Pancreas (tissue), 10 donors: ENCODE results near the gene MBTPS1. TPM values are rescaled to one million over a fixed set of nuclear protein-coding genes. Genes with fewer than 3 reads are reported as not detected.
A peak's percentile ranks its signal among the peaks of the same experiment; 100 is the strongest.

ENCODE experiments used
- ATAC-seq, 4 donors: fragments of 200-7000 bp; cut with Tn5 transposase; one replicate each; pipeline versions ENCODE4 v1.8.0 to v1.9.1; 2020; ENCODE audit warnings: mild to moderate bottlenecking in 4 of 4, moderate library complexity in 4 of 4
- DNase-seq, 6 donors: peaks; one replicate each; pipeline ENCODE4 v3.0.0-alpha.2; 2020
- FAIRE-seq: peaks from 2 replicates; lab custom pipeline; 2012; peaks lifted over from hg19 to GRCh38; lab: Jason Lieb, UNC
- H3K27ac ChIP-seq, 4 donors: fragments of 200-600 bp; sonication (generic); 1 replicate in 3 of 4; 2 replicates in 1 of 4; pipeline versions ENCODE4 v1.5.0 to v1.8.0; 2020
- H3K27me3 ChIP-seq, 4 donors: fragments of 200-600 bp; one replicate each; pipeline ENCODE4 v1.8.0; 2021
- H3K36me3 ChIP-seq, 3 donors: fragments of 200-600 bp; sonication (generic) in 1 of 3; one replicate each; pipeline versions ENCODE4 v1.5.0 to v1.8.0; 2020 to 2021
- H3K4me1 ChIP-seq, 3 donors: fragments of 200-600 bp; one replicate each; pipeline ENCODE4 v1.8.0; 2021
- H3K4me3 ChIP-seq, 4 donors: fragments of 200-600 bp; sonication (generic) in 2 of 4; one replicate each; pipeline versions ENCODE4 v1.5.0 to v1.8.0; 2020 to 2021
- H3K9me3 ChIP-seq, 4 donors: fragments of 200-600 bp; one replicate each; pipeline ENCODE4 v1.8.0; 2021
- CTCF ChIP-seq, 4 donors: fragments of 200-600 bp; sonication (generic) in 3 of 4; IDR thresholded peaks; one replicate each; pipeline versions ENCODE4 v1.5.0 to v1.8.0; 2021; ENCODE audit warnings: antibody characterized with exemption in 4 of 4
- WGBS, 2 donors: extraction: QIAGEN DNeasy Blood & Tissue Kit; methylation state at CpG; one replicate each; pipeline ENCODE4 v1.1.7; 2013; 5-methylcytosine and 5-hydroxymethylcytosine counted together
- intact Hi-C, 3 donors: fragments of 100-400 bp; cut with DNase I; formaldehyde crosslinking; loops; one replicate each; pipeline versions ENCODE4 v1.11.1 to v1.14.2; 2022
- polyA plus RNA-seq, 2 donors: library from polyadenylated mRNA; stranded (reverse); fragments of 200-250 nt; gene quantifications; one replicate each; pipeline ENCODE4 v1.2.3, GENCODE V29; 2013
- total RNA-seq, 6 donors: library from RNA; stranded (reverse); fragmentation: NEBNext Ultra II Directional in 4 of 6; extraction: Animal tissue kit (Norgen Biotek cat#: 25700) in 4 of 6; gene quantifications; one replicate each; pipeline versions ENCODE4 v1.2.1 to v1.2.4, GENCODE V29; 2021 to 2023
- donor health status: healthy with polysubstance abuse.
- donor health status: DM: no; HTN: no; CAD: no; lungs with moderate emphysema.
- donor health status: DM: no; HTN: no; CAD: no.
- donor health status: control.
- donor health status: control.
- donor health status: Bipolar disorder and iron deficiency.
- donor health status: DM: yes; HTN: yes; CAD: no.
- donor health status: DM: no; HTN: no; CAD: no.
- donor health status: DM: no; HTN: no; CAD: no.
- donor health status: DM: yes; HTN: yes; CAD: no.

Gene MBTPS1
- total and polyA plus RNA-seq, 8 donors: 32.8 to 56.8 (median 43.2) TPM

GRCh38 chr16:84150926-84151325, 34.2 kb upstream of the MBTPS1 start:
- H3K9me3 ChIP-seq: no peaks in the 10 kb centered on the region
- ATAC-seq (no peak), DNase-seq (no peak), FAIRE-seq (no peak)
- no peak overlapping the region for H3K4me3 ChIP-seq
- H3K27me3 ChIP-seq: no peaks in the 10 kb centered on the region
- TF ChIP-seq CTCF (IDR thresholded peaks at IDR 0.05): no peak
- intact Hi-C loops: no loop called here
- WGBS, 2 donors: 73 to 84% methylated on average over 3 of the region's 3 CpGs
- H3K27ac ChIP-seq: no peak overlapping the region
- H3K4me1 ChIP-seq: no peaks in the 10 kb centered on the region
- H3K36me3 ChIP-seq: no peaks in the 10 kb centered on the region

GRCh38 chr16:84144859-84145639, 28.3 kb upstream of the MBTPS1 start, which contains the start of the genes DNAAF1 and HSDL1:
TSS of gene DNAAF1 (plus strand) at chr16:84145308. CDS start at chr16:84145441, 133 bp downstream.
TSS of gene HSDL1 (minus strand) at chr16:84145177. CDS start at chr16:84131321, 13,856 bp downstream.
- peak within 1 kb of the TSS; percentile 86 to 95 (median 91) for H3K4me3 ChIP-seq
- ATAC-seq (peak; percentile 96 to 99 (median 98)), DNase-seq (peak; percentile 83 to 100 (median 94)), FAIRE-seq (no peak)
- TF ChIP-seq CTCF (IDR thresholded peaks at IDR 0.05): no peak
- intact Hi-C loops: no loop called here
- no peaks in the 10 kb centered on the region for H3K27me3 ChIP-seq
- peak within 1 kb of the TSS; percentile 22 to 59 (median 52) for H3K27ac ChIP-seq
- no peaks in the 10 kb centered on the region for H3K36me3 ChIP-seq
- H3K4me1 ChIP-seq: no peaks in the 10 kb centered on the region
- no peaks in the 10 kb centered on the region for H3K9me3 ChIP-seq
- 0 to 1% methylated on average over 50 to 89 of the region's 89 CpGs for WGBS, 2 donors

DNA sequence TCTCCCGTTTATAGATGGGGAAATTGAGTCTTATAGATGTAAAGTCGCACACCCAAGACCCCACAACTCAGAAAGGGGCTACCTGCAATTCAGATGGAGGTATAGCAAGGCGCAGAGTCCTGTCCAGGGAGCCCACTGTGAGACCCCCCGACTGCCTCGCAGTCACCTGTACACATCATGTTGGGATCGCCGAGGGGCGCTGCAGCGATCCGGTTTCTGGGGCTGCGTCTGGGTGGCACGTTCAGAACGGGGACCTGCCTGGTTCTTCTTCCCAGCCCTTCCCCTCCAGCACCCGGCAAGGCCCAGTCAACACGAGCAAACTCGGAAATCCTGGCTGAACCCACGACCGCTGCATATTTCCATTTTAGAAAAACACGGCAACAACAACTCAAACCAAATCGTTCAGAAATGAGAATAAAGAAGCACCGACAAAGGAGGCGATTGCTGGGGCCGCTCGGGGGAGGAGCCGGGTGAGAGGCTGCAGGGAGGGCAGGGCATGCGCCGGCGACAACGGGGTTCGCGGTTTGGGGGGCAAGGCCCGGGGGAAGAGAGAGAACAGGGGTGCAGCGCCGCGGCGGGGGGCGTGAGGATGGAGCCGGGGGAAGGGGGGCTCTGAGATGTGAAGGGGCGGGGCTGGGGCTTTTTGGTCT, 27.6 kb upstream of the MBTPS1 start:
- FAIRE-seq (no peak), DNase-seq (peak in 5 of 6 donors; percentile 16 to 78 (median 35)), ATAC-seq (peak; percentile 41 to 64 (median 60))
- no peak for TF ChIP-seq CTCF (IDR thresholded peaks at IDR 0.05)
- no peaks in the 10 kb centered on the region for H3K36me3 ChIP-seq
- peak overlapping the region; percentile 86 to 95 (median 91) for H3K4me3 ChIP-seq
- intact Hi-C loops: no loop called here
- H3K27me3 ChIP-seq: no peaks in the 10 kb centered on the region
- no peaks in the 10 kb centered on the region for H3K9me3 ChIP-seq
- H3K4me1 ChIP-seq: no peaks in the 10 kb centered on the region
- WGBS, 2 donors: 1 to 2% methylated on average over 39 of the region's 39 CpGs
- peak overlapping the region; percentile 22 to 59 (median 52) for H3K27ac ChIP-seq

- Histone ChIP-seq H3K9me3 (no peaks in the 10 kb centered on the region), H3K4me3 (peak overlapping the region in 3 of 4 donors; percentile 88 to 95 (median 94)), H3K27ac (no peak overlapping the region), H3K36me3 (no peaks in the 10 kb centered on the region), H3K4me1 (no peaks in the 10 kb centered on the region), H3K27me3 (no peaks in the 10 kb centered on the region)
- WGBS, 2 donors: 20 to 21% methylated on average over 13 of the region's 13 CpGs
- ATAC-seq (no peak), FAIRE-seq (no peak), DNase-seq (no peak)
- TF ChIP-seq CTCF (IDR thresholded peaks at IDR 0.05): no peak
- intact Hi-C loops: no loop called here
These were observed 27.1 kb upstream of the MBTPS1 start for GRCh38 chr16:84143784-84144199.
